KBM-7 (cell line): ENCODE results near the gene SPINT2.
"Not testable (repeated sequence)": the region's sequence is repeated elsewhere in the genome, so short reads cannot be mapped to it uniquely, and the experiment has no call there.

Source experiments
- DNase-seq: peaks from one replicate; pipeline ENCODE4 v3.0.0-alpha.2; 2015
- in situ Hi-C: fragments of 300-500 bp; cut with MboI; formaldehyde crosslinking; loops from 2 replicates; pipeline ENCODE4 v1.14.3; 2020; ENCODE audit warnings: low sequenced_read_pairs, low pct_unique_long_range_greater_than_20kb, mixed read lengths

SPINT2 gene, protein sequence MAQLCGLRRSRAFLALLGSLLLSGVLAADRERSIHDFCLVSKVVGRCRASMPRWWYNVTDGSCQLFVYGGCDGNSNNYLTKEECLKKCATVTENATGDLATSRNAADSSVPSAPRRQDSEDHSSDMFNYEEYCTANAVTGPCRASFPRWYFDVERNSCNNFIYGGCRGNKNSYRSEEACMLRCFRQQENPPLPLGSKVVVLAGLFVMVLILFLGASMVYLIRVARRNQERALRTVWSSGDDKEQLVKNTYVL

DNA sequence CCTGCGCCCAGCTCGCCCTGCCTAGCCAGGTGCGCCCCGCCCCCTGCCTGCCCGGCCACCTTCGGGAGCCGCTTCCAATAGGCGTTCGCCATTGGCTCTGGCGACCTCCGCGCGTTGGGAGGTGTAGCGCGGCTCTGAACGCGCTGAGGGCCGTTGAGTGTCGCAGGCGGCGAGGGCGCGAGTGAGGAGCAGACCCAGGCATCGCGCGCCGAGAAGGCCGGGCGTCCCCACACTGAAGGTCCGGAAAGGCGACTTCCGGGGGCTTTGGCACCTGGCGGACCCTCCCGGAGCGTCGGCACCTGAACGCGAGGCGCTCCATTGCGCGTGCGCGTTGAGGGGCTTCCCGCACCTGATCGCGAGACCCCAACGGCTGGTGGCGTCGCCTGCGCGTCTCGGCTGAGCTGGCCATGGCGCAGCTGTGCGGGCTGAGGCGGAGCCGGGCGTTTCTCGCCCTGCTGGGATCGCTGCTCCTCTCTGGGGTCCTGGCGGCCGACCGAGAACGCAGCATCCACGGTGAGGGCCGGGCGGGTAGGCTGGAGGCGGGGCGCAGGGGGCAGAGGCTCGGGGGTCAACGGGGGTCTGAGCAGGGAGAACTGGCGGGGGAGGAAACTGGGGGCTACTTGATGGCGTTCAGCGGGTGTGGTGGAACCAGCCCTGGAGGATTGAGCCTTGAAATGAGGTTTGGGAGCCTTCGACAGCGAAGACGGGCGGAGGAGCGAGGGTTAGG lies at the start of gene SPINT2:
SPINT2 (plus strand) TSS at position 88 of the 727 bp plus-strand sequence; CDS start at position 408, 320 bp downstream.
- in situ Hi-C loops = no loop called here
- no peak for DNase-seq

DNA sequence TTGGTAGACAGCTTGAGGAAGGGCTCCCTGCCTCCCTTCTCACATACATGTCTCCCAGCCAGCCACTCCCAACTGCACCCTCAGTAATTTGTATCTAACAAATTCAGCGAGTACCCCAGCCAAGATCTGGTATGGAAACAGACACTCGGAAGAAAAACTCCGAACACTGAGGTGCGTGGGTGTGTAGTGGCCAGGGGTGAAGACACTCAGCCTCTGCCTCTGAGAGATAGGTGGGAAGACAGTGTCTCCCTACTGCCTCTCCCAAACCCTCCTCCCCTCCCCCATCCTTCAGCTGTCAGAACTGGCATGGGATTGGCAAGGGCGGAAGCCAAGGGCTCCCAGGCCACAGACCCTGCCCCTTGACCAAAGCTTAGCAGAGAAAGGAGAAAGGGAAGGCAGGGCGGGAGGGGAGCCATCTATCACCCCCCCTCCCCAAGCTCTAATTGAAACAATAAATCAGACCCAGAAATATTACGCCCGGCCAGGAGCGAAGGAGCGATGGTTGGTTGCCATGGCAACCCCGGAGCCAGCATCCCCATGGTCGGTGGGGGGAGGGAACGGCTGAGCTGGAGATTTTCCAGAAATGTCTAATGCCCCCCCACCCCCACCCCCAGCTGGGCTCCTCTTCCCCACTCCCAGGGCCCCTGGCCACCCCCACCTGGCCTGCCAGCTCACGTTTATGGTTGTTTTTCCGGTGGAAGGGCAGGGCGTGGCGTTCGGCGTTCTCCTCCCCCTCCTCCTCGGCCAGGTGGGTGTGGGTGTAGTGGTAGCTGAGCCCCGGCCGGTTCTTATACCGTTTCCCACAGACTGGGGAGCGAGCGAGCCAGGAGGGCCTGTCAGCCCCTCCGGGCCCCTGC lies 47.4 kb upstream of the SPINT2 start:
- DNase-seq = no peak
- in situ Hi-C loops = no loop called here

GRCh38 chr19:38218204-38218603 lies 46.2 kb upstream of the SPINT2 start:
- no peak for DNase-seq
- in situ Hi-C loops = no loop called here

- in situ Hi-C loops = no loop called here
- no peak for DNase-seq
Observed at GRCh38 chr19:38219221-38219620, 45.2 kb upstream of the SPINT2 start.

GRCh38 chr19:38221421-38221820 lies 43.0 kb upstream of the SPINT2 start:
- in situ Hi-C loops = no loop called here
- no peak for DNase-seq

GRCh38 chr19:38221919-38222830 lies 42.2 kb upstream of the SPINT2 start:
- in situ Hi-C loops = no loop called here
- no peak for DNase-seq

GRCh38 chr19:38223119-38223523 lies 41.3 kb upstream of the SPINT2 start:
- in situ Hi-C loops = no loop called here
- DNase-seq = no peak

GRCh38 chr19:38223617-38224013 lies 40.8 kb upstream of the SPINT2 start:
- in situ Hi-C loops = no loop called here
- DNase-seq = no peak

DNA sequence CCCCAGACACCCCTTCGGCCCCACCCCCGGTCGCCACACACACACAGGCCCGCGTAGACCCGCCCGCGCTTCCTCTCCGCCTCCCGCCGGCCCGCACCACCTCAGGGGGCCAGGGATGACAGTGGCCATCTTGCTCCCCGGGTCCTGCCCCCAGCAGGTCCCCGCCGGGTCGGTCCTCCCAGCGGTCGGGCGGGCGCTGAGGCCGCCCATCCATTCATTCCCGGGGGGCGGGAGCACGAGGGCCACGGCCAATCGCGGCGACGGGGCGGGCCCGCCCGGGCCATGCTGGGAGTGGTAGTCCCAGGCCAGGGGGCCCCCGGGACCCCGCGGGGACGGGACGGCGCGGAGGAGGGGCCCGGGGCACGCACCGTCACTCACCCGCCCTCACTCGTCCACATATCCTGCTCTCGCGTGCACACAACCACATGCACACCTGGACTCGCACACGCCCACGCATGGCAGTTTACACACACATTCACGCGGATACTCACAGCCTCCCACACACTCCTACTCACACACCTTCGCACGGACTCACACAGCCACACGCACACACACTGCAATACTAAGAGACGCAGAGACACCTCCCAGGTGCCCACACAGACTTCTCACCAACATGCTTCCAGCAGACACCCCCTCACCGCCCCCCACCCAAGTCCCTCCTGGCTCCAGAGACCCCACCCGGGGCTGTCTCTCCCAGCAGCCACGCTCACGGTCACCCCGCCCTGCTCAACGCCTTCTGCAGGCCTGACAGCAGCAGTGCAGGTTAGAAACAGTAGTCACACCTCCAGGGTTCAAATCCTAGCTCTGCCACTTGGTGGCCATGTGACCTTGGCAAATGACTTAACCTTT lies 40.1 kb upstream of the SPINT2 start, which contains the start of gene DPF1:
DPF1 (minus strand) TSS at position 209 of the 849 bp plus-strand sequence; CDS start at position 129, 80 bp downstream.
- in situ Hi-C loops = no loop called here
- peak; percentile 91 for DNase-seq

- in situ Hi-C loops, DNase-seq: not testable (repeated sequence)
Observed at GRCh38 chr19:38224863-38225218, 39.5 kb upstream of the SPINT2 start.

DNA sequence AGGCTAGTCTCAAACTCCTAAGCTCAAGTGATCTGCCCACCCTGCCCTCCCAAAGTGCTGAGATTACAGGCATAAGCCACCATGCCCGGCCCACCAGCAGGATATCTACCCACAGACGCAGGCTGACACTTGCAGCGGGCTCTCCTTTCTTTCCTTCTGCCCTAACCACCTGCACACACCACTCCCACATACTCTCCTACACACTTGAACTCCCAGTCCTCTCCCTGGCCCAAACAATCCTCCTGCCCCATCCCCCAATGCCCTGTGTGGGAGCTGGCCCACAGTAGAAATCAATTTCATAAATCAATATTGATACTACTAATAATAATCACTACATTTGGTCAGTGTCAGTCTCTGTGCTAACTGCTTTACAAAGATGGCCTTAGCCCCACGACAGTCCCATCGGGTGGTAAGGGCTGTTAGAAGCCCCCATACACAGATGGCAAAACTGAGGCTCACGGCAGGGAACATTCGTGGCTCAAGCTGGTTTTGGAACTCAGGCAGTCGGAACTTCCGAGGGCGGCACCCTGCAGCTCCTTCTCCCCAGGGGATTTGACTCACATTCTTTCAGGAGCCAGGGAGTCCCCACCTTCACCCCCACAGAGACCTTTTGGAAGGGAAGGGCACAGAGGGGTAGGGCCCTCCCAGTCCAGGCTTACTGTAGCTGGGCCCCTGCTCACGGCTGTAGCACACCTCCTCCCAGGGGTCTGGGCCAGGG lies 36.9 kb upstream of the SPINT2 start:
- in situ Hi-C loops = no loop called here
- no peak for DNase-seq

- in situ Hi-C loops = no loop called here
- DNase-seq = no peak
Observed at GRCh38 chr19:38228005-38228377, 36.4 kb upstream of the SPINT2 start.

DNA sequence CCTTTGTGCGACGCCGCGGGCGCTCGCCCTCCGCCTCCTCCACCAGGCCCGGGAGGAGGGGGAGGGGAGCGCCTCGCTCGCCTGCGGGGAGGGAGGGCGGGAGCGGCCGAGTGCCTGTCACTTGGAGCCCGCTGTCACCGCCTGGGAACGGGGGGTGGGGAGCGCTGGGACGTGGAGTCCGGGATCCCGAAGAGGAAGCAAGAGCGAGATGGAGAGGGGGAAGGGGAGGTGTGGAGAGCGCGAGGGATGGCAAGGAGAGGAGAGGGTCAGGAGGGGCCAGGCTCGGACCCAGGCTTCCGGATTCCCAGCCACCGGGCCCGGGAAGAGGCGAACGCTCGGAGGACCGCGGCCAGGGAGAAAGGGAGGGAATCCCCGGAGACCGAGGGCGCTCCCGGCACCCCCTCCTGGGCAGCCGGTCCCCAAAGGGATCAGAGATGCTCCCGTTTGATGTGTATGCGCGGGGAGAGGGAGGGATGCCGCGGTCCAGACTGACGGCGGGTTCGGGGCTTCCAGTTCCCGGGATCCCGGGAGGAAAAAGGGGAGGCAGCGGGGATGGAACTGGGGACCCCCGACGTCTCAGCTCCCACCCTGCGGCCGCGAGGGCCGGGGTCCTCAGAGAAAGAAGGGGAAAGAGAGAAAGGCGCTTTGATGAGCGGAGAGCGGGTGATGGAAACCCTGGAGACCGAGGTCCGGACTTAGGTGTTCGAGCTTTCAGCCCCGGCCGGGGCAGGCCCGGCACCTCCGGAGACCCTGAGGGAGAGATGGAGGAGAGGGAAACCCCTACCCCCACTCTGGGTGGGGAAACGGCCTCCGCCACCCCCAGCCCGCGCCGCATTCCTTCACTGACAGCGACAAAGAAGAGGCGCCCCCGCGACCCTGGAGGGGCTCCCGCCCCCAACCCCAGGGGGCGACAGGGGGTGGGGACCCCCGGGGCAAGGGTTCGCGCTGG lies 35.6 kb upstream of the SPINT2 start:
- in situ Hi-C loops = no loop called here
- DNase-seq = no peak

DNA sequence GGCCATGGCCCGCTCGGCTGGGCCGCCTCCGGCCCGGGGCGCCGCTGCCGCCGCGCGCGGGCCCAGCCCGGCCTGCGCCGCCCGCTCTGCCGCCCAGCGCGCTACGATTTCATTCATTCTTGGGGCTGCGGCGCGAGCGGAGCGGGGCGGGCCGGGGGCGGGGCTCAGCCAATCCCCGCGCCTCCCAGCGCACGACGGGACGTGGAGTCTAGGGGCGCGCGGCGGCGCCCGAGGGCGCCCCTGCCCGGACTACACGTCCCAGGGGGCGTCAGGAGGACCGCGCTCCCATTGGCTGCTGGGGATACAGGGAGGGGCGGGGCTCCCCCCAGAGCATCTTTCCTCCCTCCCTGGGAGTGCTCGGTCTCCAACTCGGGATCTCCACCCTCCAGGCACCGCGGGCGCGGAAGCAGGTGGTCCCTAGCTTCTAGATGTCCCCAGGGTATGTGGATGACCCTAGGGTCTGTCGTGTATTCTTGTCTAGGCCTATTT lies 34.7 kb upstream of the SPINT2 start:
- in situ Hi-C loops = no loop called here

GRCh38 chr19:38230506-38231133 lies 33.8 kb upstream of the SPINT2 start:
- DNase-seq, in situ Hi-C loops: not testable (repeated sequence)

More for the DNA sequence above, 34.7 kb upstream of the SPINT2 start:
- DNase-seq = peak; percentile 93

GRCh38 chr19:38231918-38232317 lies 32.5 kb upstream of the SPINT2 start:
- no peak for DNase-seq
- in situ Hi-C loops = no loop called here
